MCF 10A (cell line): ENCODE measurements around the gene HYAL3. TPM values are rescaled to one million over a fixed set of nuclear protein-coding genes. Genes with fewer than 3 reads are reported as not detected.
"Not testable (repeated sequence)": the region's sequence is repeated elsewhere in the genome, so short reads cannot be mapped to it uniquely, and the experiment has no call there.

Experiments
- BruUV-seq: library from RNA; stranded (reverse); fragments of 400-500 nt; replicated peaks from 2 replicates; lab custom pipeline; 2021; lab: Mats Ljungman, UMichigan
- CTCF ChIA-PET: fragments of 300-600 bp; sonication (Branson Sonifier 250); formaldehyde crosslinking; extraction: SDS; loops from one replicate; lab custom pipeline; 2021; ENCODE audit warnings: antibody characterized with exemption, inconsistent platforms; lab: Yijun Ruan, JAX
- POLR2A ChIA-PET: fragments of 300-600, 350-650 bp; sonication (Branson Sonifier 250); formaldehyde crosslinking; extraction: SDS; loops from one replicate; lab custom pipeline; 2020; ENCODE audit warnings: antibody characterized with exemption, inconsistent platforms; lab: Yijun Ruan, JAX
- DNase-seq: peaks from one replicate; pipeline ENCODE4 v3.0.0-alpha.2; 2018; ENCODE audit not compliant: unreplicated experiment
- H3K27ac Mint-ChIP-seq: one replicate; pipeline ENCODE4 v1.8.0; 2022; ENCODE audit warnings: mild to moderate bottlenecking, low read depth, mixed read lengths; ENCODE audit not compliant: unreplicated experiment
- H3K27me3 Mint-ChIP-seq: one replicate; pipeline ENCODE4 v1.8.0; 2022; ENCODE audit warnings: mixed read lengths; ENCODE audit not compliant: insufficient read depth, unreplicated experiment
- H3K36me3 Mint-ChIP-seq: one replicate; pipeline ENCODE4 v1.8.0; 2022; ENCODE audit warnings: mild to moderate bottlenecking, moderate library complexity, mixed read lengths; ENCODE audit not compliant: insufficient read depth, unreplicated experiment
- H3K4me1 Mint-ChIP-seq: one replicate; pipeline ENCODE4 v1.8.0; 2022; ENCODE audit warnings: mixed read lengths; ENCODE audit not compliant: insufficient read depth, unreplicated experiment
- H3K4me3 Mint-ChIP-seq: one replicate; pipeline ENCODE4 v1.8.0; 2022; ENCODE audit warnings: mild to moderate bottlenecking, moderate library complexity, mixed read lengths; ENCODE audit not compliant: unreplicated experiment
- H3K9me3 Mint-ChIP-seq: one replicate; pipeline ENCODE4 v1.8.0; 2022; ENCODE audit warnings: mixed read lengths; ENCODE audit not compliant: unreplicated experiment
- intact Hi-C: fragments of 100-400 bp; cut with micrococcal nuclease; formaldehyde crosslinking; loops from 2 replicates; pipeline ENCODE4 v1.14.1; 2022
- total RNA-seq: library from RNA; stranded (reverse); gene quantifications from 2 replicates; pipeline ENCODE4 v1.2.3, GENCODE V29; 2022
- TF ChIP-seq, protein P1 (sequence below): fragments of 200-600 bp; IDR thresholded peaks from one replicate; pipeline ENCODE4 v1.8.0; 2022; ENCODE audit warnings: antibody characterized with exemption, mild to moderate bottlenecking; ENCODE audit not compliant: unreplicated experiment

HYAL3 gene
- total RNA-seq, 1 experiment from 2014 or later, result 2.3 TPM

DNA sequence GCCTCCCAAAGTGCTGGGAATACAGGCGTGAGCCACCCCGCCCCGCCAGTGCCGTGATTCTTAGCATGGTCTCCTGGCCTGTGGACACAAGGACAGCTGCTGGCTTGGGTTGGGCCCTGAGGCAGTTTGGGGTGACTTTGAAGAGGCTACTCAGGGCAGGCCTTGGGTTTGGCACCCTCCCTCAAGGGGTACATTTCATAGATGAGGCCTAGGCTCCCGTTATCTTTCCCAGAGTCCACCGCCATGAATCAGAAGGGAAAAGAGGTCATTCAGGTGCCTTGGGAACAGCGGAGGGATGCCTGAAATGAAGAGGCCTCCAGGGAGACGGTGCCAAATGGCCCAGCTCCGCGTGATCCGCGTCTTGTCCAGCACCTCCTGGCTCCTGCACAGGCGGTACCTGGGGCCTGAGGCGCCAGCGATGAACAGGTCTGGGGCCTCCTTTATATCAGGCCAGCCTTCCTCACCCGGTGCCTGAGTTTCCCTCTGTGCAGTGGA, 53.9 kb downstream of the HYAL3 start:
- Mint-ChIP-seq H3K4me1 (peaks cover 50% of the 10 kb centered on the region), H3K27me3 (no peaks in the 10 kb centered on the region), H3K27ac (peak overlapping the region; percentile 91), H3K36me3 (peaks cover 4% of the 10 kb centered on the region), H3K4me3 (peak overlapping the region; percentile 55), H3K9me3 (no peaks in the 10 kb centered on the region)
- no TSS peak for BruUV-seq
- ChIA-PET CTCF (interaction anchor here (0.5 to 5.8 kb wide), 5 partner anchors 17 to 68 kb away, joined by 3 to 107 read pairs (median 3); no protein-coding TSS in a partner anchor), POLR2A (interaction anchor here (1.2 to 3.5 kb wide), 3 partner anchors 10 to 47 kb away, joined by 5 to 26 read pairs (median 7); partner anchors contain the start of gene IFRD2)
- intact Hi-C loops, result no loop called here
- DNase-seq, result no peak
- TF ChIP-seq, protein P1, sequence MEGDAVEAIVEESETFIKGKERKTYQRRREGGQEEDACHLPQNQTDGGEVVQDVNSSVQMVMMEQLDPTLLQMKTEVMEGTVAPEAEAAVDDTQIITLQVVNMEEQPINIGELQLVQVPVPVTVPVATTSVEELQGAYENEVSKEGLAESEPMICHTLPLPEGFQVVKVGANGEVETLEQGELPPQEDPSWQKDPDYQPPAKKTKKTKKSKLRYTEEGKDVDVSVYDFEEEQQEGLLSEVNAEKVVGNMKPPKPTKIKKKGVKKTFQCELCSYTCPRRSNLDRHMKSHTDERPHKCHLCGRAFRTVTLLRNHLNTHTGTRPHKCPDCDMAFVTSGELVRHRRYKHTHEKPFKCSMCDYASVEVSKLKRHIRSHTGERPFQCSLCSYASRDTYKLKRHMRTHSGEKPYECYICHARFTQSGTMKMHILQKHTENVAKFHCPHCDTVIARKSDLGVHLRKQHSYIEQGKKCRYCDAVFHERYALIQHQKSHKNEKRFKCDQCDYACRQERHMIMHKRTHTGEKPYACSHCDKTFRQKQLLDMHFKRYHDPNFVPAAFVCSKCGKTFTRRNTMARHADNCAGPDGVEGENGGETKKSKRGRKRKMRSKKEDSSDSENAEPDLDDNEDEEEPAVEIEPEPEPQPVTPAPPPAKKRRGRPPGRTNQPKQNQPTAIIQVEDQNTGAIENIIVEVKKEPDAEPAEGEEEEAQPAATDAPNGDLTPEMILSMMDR, result no peak

DNA sequence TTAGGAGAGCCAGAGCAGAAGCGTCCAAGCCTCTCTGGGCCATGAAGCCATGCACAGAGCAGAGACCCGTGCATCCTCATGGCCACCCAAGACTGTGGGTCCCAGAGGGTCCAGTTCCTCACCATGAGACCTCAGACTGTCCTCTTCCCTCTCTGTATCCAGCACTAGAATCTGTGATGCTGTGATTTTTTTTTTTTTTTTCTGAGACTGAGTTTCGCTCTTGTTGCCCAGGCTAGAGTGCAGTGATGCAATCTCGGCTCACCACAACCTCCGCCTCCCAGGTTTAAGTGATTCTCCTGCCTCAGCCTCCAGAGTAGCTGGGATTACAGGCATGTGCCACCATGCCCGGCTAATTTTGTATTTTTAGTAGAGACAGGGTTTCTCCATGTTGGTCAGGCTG, 54.4 kb downstream of the HYAL3 start:
- Mint-ChIP-seq H3K4me1 (peaks cover 46% of the 10 kb centered on the region), H3K27ac (peak overlapping the region; percentile 91)
- H3K27me3 Mint-ChIP-seq, DNase-seq, BruUV-seq, H3K9me3 Mint-ChIP-seq, H3K4me3 Mint-ChIP-seq, H3K36me3 Mint-ChIP-seq, intact Hi-C loops: not testable (repeated sequence)
- CTCF ChIA-PET, result interaction anchor here (0.5 to 1.1 kb wide), 5 partner anchors 30 to 122 kb away, joined by 3 to 5 read pairs (median 3); no protein-coding TSS in a partner anchor
- POLR2A ChIA-PET, result interaction anchor here (1.2 to 2.2 kb wide), 2 partner anchors 9 to 48 kb away, joined by 5 to 7 read pairs; partner anchors contain the start of gene IFRD2

DNA sequence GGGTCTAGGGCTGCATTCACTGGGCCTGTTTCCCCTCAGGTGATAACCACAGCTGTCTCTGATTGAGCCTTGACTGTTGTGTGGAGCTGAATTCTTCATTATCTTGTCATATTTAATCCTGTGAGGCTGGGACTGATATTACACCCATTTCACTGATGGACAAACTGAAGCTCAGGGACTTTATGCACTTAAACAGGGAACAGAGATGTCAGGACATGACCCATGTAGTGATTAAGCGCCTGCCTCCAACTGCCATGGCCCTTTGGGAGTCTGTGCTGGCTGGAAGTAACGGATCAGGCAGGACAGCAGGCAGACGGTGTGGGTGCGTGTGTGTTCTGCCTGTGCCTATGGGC, 55.7 kb downstream of the HYAL3 start:
- no peak overlapping the region for H3K4me3 Mint-ChIP-seq
- DNase-seq, result no peak
- ChIA-PET CTCF (interaction anchor here (0.6 to 1.5 kb wide), 6 partner anchors 10 to 123 kb away, joined by 3 to 7 read pairs (median 4); no protein-coding TSS in a partner anchor), POLR2A (interaction anchor here (0.9 to 2.2 kb wide), 3 partner anchors 17 to 49 kb away, joined by 3 to 5 read pairs (median 5); partner anchors contain the start of gene IFRD2)
- H3K36me3 Mint-ChIP-seq, result peaks cover 14% of the 10 kb centered on the region
- intact Hi-C loops, result no loop called here
- peaks cover 54% of the 10 kb centered on the region for H3K4me1 Mint-ChIP-seq
- no peaks in the 10 kb centered on the region for H3K9me3 Mint-ChIP-seq
- no TSS peak for BruUV-seq
- peak overlapping the region; percentile 91 for H3K27ac Mint-ChIP-seq
- H3K27me3 Mint-ChIP-seq, result no peaks in the 10 kb centered on the region
- TF ChIP-seq, protein P1, result no peak

DNA sequence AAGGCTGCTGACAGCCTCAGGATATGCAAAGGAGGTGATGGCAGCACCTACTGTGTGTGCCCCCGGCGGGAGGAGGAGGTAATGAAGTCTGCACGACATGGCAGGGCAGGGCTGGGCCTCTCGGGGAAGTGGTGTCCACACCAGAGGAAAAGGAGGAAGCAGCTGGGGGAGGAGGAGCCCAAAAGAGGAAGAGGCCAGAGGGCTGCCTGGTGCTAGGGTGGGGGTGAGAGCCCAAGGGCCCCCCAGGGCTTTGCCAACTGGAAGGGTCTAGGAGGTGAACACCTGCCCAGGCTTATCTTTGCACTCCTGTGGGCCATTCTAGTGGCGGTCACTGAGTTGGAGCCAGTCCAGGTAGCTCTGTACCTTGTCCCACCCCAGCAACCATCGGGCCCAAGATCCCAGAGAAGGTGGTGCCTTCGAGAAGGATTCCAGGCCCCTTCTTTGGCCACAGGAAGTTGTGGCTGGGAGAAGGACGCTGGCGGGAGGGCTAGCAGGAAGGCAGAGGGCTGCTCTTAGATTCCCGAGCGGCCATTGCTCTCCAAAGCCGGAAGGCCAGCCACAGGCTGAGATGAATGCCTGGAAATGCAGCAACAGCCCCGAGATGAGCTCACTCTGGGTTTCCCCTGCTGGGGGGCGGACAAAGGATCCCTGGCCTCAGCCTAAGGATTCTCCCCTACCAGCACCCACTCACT, 56.2 kb downstream of the HYAL3 start:
- no peak for DNase-seq
- H3K4me1 Mint-ChIP-seq, result peaks cover 52% of the 10 kb centered on the region

More for the DNA sequence above, 56.2 kb downstream of the HYAL3 start:
- Mint-ChIP-seq H3K36me3 (peaks cover 14% of the 10 kb centered on the region), H3K27me3 (no peaks in the 10 kb centered on the region), H3K4me3 (no peak overlapping the region), H3K9me3 (no peaks in the 10 kb centered on the region), H3K27ac (peak overlapping the region; percentile 91)
- ChIA-PET POLR2A (interaction anchor here (2.2 kb wide), 1 partner anchor 49 kb away, joined by 5 read pairs; the partner anchor contains the start of gene IFRD2), CTCF (interaction anchor here (0.6 to 1.5 kb wide), 4 partner anchors 14 to 45 kb away, joined by 3 to 7 read pairs (median 5); no protein-coding TSS in a partner anchor)
- BruUV-seq, result no TSS peak
- TF ChIP-seq, protein P1, result no peak
- intact Hi-C loops, result no loop called here

Other genes starting within 250 kb of the HYAL3 start
- 138 TPM in 2 replicates for gene RBM5, start 210.5 kb downstream of the HYAL3 start, total RNA-seq
- 34.6 and 51.5 TPM in 2 replicates for gene SEMA3F, start 144.1 kb downstream of the HYAL3 start, total RNA-seq
- 0.49 TPM in 1 of 2 replicates, not detected in the other for gene GNAT1, start 107.8 kb downstream of the HYAL3 start, total RNA-seq
- not detected in 2 replicates for gene SLC38A3, start 94.1 kb downstream of the HYAL3 start, total RNA-seq
- 122 and 123 TPM in 2 replicates for gene GNAI2, start 63.2 kb downstream of the HYAL3 start, total RNA-seq
- gene SEMA3B, start 30.3 kb downstream of the HYAL3 start, total RNA-seq, result 7.6 and 12.5 TPM in 2 replicates
- gene LSMEM2, start 20.3 kb downstream of the HYAL3 start, total RNA-seq, result 0.20 TPM in 1 of 2 replicates, not detected in the other
- gene IFRD2, start 7.0 kb downstream of the HYAL3 start, total RNA-seq, result 135 and 182 TPM in 2 replicates
- gene NAA80, start within 50 bp of the HYAL3 start, total RNA-seq, result 11.4 and 12.4 TPM in 2 replicates
- 0.42 and 0.70 TPM in 2 replicates for gene HYAL1, start 4.2 kb upstream of the HYAL3 start, total RNA-seq
- 11.6 and 12.6 TPM in 2 replicates for gene HYAL2, start 23.3 kb upstream of the HYAL3 start, total RNA-seq
- gene TUSC2, start 28.8 kb upstream of the HYAL3 start, total RNA-seq, result 14.5 and 20.4 TPM in 2 replicates
- gene RASSF1, start 41.4 kb upstream of the HYAL3 start, total RNA-seq, result 24.3 and 32.0 TPM in 2 replicates
- 0.68 and 1.0 TPM in 2 replicates for gene ZMYND10, start 46.3 kb upstream of the HYAL3 start, total RNA-seq
- 21.1 and 22.1 TPM in 2 replicates for gene NPRL2, start 51.4 kb upstream of the HYAL3 start, total RNA-seq
- gene CYB561D2, start 51.5 kb upstream of the HYAL3 start, total RNA-seq, result 24.0 and 24.1 TPM in 2 replicates
- gene TMEM115, start 60.1 kb upstream of the HYAL3 start, total RNA-seq, result 31.9 and 40.3 TPM in 2 replicates
- not detected in 2 replicates for gene CACNA2D2, start 204.2 kb upstream of the HYAL3 start, total RNA-seq